Astrocyte (in vitro differentiated cells and primary cell): ENCODE data around the gene PLPPR2. TPM values are rescaled to one million over a fixed set of nuclear protein-coding genes. Genes with fewer than 3 reads are reported as not detected.

Source experiments
- DNase-seq: peaks from one replicate; pipeline ENCODE4 v3.0.0-alpha.2; 2010; ENCODE audit warnings: low read depth
- FAIRE-seq: peaks from 2 replicates; lab custom pipeline; 2011; peaks lifted over from hg19 to GRCh38; lab: Jason Lieb, UNC
- H2AFZ ChIP-seq: 2 replicates; pipeline ENCODE4 v1.6.0; 2012; ENCODE audit warnings: low read depth, low read length, inconsistent platforms
- H3K27ac ChIP-seq: 2 replicates; pipeline ENCODE4 v1.5.1; 2011; ENCODE audit warnings: low read depth, low read length, inconsistent platforms
- H3K27me3 ChIP-seq: 2 replicates; pipeline ENCODE4 v1.6.0; 2011; ENCODE audit warnings: low read length, inconsistent platforms; ENCODE audit not compliant: insufficient read depth
- H3K36me3 ChIP-seq: 2 replicates; pipeline ENCODE4 v1.5.1; 2011; ENCODE audit warnings: low read length, inconsistent platforms; ENCODE audit not compliant: insufficient read depth
- H3K4me1 ChIP-seq: 2 replicates; pipeline ENCODE4 v1.5.1; 2011; ENCODE audit warnings: low read length, inconsistent platforms; ENCODE audit not compliant: insufficient read depth
- H3K4me2 ChIP-seq: 2 replicates; pipeline ENCODE4 v1.6.0; 2012; ENCODE audit warnings: low read length, inconsistent platforms
- H3K4me3 ChIP-seq: 2 replicates; pipeline ENCODE4 v1.5.1; 2011; ENCODE audit warnings: low read depth, mild to moderate bottlenecking, low read length, inconsistent platforms; ENCODE audit not compliant: insufficient read depth
- H3K79me2 ChIP-seq: 2 replicates; pipeline ENCODE4 v1.6.0; 2012; ENCODE audit warnings: mild to moderate bottlenecking, low read length, inconsistent platforms; ENCODE audit not compliant: insufficient read depth
- H3K9ac ChIP-seq: 2 replicates; pipeline ENCODE4 v1.6.0; 2012; ENCODE audit warnings: mild to moderate bottlenecking, low read length, inconsistent platforms
- H3K9me3 ChIP-seq: 2 replicates; pipeline ENCODE4 v1.5.1; 2012; ENCODE audit warnings: low read depth, mild to moderate bottlenecking, low read length, inconsistent platforms; ENCODE audit not compliant: insufficient read depth
- H4K20me1 ChIP-seq: 2 replicates; pipeline ENCODE4 v1.6.0; 2012; ENCODE audit warnings: low read length, inconsistent platforms; ENCODE audit not compliant: insufficient read depth
- H3K27ac Mint-ChIP-seq: one replicate; pipeline ENCODE4 v1.8.0; 2021; ENCODE audit warnings: mild to moderate bottlenecking, mixed read lengths; ENCODE audit not compliant: unreplicated experiment
- H3K27me3 Mint-ChIP-seq: one replicate; pipeline ENCODE4 v1.8.0; 2021; ENCODE audit warnings: low read depth, mixed read lengths; ENCODE audit not compliant: unreplicated experiment
- H3K36me3 Mint-ChIP-seq: one replicate; pipeline ENCODE4 v1.8.0; 2021; ENCODE audit warnings: low read depth, mixed read lengths; ENCODE audit not compliant: unreplicated experiment
- H3K4me1 Mint-ChIP-seq: one replicate; pipeline ENCODE4 v1.8.0; 2021; ENCODE audit warnings: low read depth, mixed read lengths; ENCODE audit not compliant: unreplicated experiment
- H3K4me3 Mint-ChIP-seq: one replicate; pipeline ENCODE4 v1.8.0; 2021; ENCODE audit warnings: mild to moderate bottlenecking, moderate library complexity, mixed read lengths; ENCODE audit not compliant: unreplicated experiment
- H3K9me3 Mint-ChIP-seq: one replicate; pipeline ENCODE4 v1.8.0; 2021; ENCODE audit warnings: mild to moderate bottlenecking, mixed read lengths; ENCODE audit not compliant: unreplicated experiment
- EZH2 ChIP-seq: IDR thresholded peaks from 2 replicates; pipeline ENCODE4 v1.6.1; 2012; ENCODE audit warnings: mild to moderate bottlenecking, low read length, inconsistent platforms; ENCODE audit not compliant: insufficient read depth
- total RNA-seq: library from RNA; stranded (reverse); gene quantifications from 2 replicates; pipeline ENCODE4 v1.2.1, GENCODE V29; 2021
- TF ChIP-seq, protein P1 (sequence below): IDR thresholded peaks from 2 replicates; pipeline ENCODE4 v1.5.1; 2011; ENCODE audit warnings: low read depth, mild to moderate bottlenecking, inconsistent platforms, low read length, moderate library complexity; ENCODE audit not compliant: insufficient read depth

PLPPR2 gene
- total RNA-seq, 1 donor from 2014 or later: 37.8 TPM

DNA sequence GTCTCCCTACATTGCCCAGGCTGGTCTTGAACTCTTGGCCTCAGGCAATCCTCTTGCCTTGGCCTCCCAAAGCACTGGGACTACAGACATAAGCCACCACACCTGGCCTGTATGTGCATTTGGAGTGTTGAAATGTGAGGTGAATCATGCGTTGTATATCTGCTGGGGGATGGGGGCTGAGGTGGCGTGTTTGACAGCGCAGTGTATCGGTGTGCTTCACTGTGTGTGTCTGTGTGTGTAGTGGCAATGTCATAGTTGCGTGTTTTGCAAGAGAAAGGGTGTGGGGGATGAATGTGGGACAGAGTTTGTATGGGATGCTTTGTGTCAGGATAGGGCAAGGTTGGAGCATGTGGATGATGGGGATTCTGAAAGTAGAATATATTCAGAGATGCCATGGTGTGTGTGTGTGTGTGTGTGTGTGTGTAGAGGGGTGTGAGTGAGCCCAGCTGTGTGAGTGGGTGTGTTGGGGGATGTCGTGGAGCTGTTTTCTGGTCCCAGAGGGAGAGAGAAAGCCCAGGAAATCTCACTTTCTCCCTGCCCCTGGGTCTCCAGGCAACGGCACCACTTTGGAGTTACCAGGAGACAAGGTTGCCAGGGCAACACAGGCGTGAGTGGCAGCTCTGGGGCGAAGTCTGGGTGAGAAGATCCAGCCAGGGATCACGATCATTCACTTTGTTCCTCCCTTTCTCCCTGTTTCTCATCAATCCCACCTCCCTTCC, 18.1 kb downstream of the PLPPR2 start:
- Histone ChIP-seq H3K27ac (no peak overlapping the region), H4K20me1 (peaks cover 7% of the 10 kb centered on the region), H2AFZ (no peak overlapping the region), H3K9ac (no peak overlapping the region), H3K4me3 (no peak overlapping the region), H3K27me3 (no peaks in the 10 kb centered on the region), H3K4me1 (peaks cover 37% of the 10 kb centered on the region), H3K36me3 (no peaks in the 10 kb centered on the region), H3K79me2 (no peaks in the 10 kb centered on the region), H3K9me3 (no peaks in the 10 kb centered on the region), H3K4me2 (peak overlapping the region; percentile 78)
- Mint-ChIP-seq H3K4me1 (peaks cover 9% of the 10 kb centered on the region), H3K36me3 (peaks cover 7% of the 10 kb centered on the region), H3K4me3 (no peak overlapping the region), H3K9me3 (no peaks in the 10 kb centered on the region), H3K27me3 (no peaks in the 10 kb centered on the region), H3K27ac (no peak overlapping the region)
- DNase-seq: peak; percentile 25
- no peak for TF ChIP-seq EZH2
- TF ChIP-seq, protein P1, sequence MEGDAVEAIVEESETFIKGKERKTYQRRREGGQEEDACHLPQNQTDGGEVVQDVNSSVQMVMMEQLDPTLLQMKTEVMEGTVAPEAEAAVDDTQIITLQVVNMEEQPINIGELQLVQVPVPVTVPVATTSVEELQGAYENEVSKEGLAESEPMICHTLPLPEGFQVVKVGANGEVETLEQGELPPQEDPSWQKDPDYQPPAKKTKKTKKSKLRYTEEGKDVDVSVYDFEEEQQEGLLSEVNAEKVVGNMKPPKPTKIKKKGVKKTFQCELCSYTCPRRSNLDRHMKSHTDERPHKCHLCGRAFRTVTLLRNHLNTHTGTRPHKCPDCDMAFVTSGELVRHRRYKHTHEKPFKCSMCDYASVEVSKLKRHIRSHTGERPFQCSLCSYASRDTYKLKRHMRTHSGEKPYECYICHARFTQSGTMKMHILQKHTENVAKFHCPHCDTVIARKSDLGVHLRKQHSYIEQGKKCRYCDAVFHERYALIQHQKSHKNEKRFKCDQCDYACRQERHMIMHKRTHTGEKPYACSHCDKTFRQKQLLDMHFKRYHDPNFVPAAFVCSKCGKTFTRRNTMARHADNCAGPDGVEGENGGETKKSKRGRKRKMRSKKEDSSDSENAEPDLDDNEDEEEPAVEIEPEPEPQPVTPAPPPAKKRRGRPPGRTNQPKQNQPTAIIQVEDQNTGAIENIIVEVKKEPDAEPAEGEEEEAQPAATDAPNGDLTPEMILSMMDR: no peak
- no peak for FAIRE-seq

DNA sequence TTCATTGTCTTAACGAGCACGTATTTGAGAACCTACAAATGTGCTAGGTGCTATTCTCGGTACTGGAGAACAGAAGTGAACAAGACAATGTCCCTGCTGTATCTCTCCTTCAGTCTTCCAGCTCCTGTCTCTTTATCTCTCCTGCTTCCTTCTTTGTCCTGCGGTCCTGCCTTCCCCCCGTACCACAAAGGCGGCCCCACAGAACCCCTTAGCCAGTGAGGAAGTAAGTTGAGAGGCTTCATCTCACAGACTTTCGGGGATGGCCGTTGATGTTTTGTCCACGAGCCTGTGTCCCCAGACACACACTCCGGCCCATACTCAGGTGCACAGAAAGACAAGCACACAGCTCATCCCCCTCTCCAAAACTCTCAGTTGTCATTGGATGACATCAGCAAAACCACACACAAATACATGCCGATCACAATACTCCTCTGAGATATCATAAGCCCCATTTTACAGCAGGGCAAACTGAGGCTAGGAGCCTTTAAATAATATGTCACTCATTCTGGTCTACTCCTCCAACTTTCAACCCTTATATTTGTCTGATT, 18.7 kb downstream of the PLPPR2 start:
- no peak for DNase-seq
- TF ChIP-seq EZH2: no peak
- TF ChIP-seq, protein P1: no peak
- Mint-ChIP-seq H3K9me3 (no peaks in the 10 kb centered on the region), H3K27ac (peak overlapping the region; percentile 35), H3K4me1 (peaks cover 13% of the 10 kb centered on the region), H3K4me3 (no peak overlapping the region), H3K27me3 (no peaks in the 10 kb centered on the region), H3K36me3 (peaks cover 7% of the 10 kb centered on the region)
- H3K4me3 ChIP-seq: peak overlapping the region; percentile 70
- H2AFZ ChIP-seq: peak overlapping the region; percentile 21
- peaks cover 9% of the 10 kb centered on the region for H4K20me1 ChIP-seq
- peak overlapping the region; percentile 78 for H3K4me2 ChIP-seq
- no peaks in the 10 kb centered on the region for H3K27me3 ChIP-seq
- H3K27ac ChIP-seq: no peak overlapping the region
- peaks cover 42% of the 10 kb centered on the region for H3K4me1 ChIP-seq
- H3K9me3 ChIP-seq: no peaks in the 10 kb centered on the region
- no peaks in the 10 kb centered on the region for H3K36me3 ChIP-seq
- no peaks in the 10 kb centered on the region for H3K79me2 ChIP-seq
- no peak for FAIRE-seq
- peak overlapping the region; percentile 84 for H3K9ac ChIP-seq
